Loucy (cell line): ENCODE results near the gene DNAL4.

Source experiments
- H2AFZ ChIP-seq: fragments of 200-600 bp; sonication (generic); 2 replicates; pipeline ENCODE4 v1.6.0; 2016; ENCODE audit warnings: antibody characterized with exemption, mild to moderate bottlenecking, low read length, moderate library complexity
- H3F3A ChIP-seq: fragments of 200-600 bp; 2 replicates; pipeline ENCODE4 v1.6.0; 2016; ENCODE audit warnings: antibody characterized with exemption, low read depth, mild to moderate bottlenecking
- H3K27me3 ChIP-seq: fragments of 200-600 bp; sonication (generic); 2 replicates; pipeline ENCODE4 v1.6.1; 2014; ENCODE audit warnings: low read length, mild to moderate bottlenecking; ENCODE audit not compliant: insufficient read depth, poor library complexity, severe bottlenecking
- H3K36me3 ChIP-seq: fragments of 200-600 bp; sonication (generic); 2 replicates; pipeline ENCODE4 v1.6.1; 2016; ENCODE audit warnings: low read length; ENCODE audit not compliant: insufficient read depth
- H3K4me1 ChIP-seq: fragments of 200-600 bp; sonication (generic); 2 replicates; pipeline ENCODE4 v1.5.1; 2014; ENCODE audit warnings: low read length, mild to moderate bottlenecking; ENCODE audit not compliant: insufficient read depth, poor library complexity, severe bottlenecking
- H3K4me2 ChIP-seq: fragments of 200-600 bp; sonication (generic); 2 replicates; pipeline ENCODE4 v1.6.0; 2014; ENCODE audit warnings: antibody characterized with exemption, low read length, low read depth, mild to moderate bottlenecking; ENCODE audit not compliant: poor library complexity, severe bottlenecking
- H3K4me3 ChIP-seq: fragments of 200-600 bp; sonication (generic); 2 replicates; pipeline ENCODE4 v1.5.1; 2014; ENCODE audit warnings: low read length, mild to moderate bottlenecking, mixed read lengths; ENCODE audit not compliant: poor library complexity, severe bottlenecking
- H3K79me2 ChIP-seq: fragments of 200-600 bp; sonication (generic); 2 replicates; pipeline ENCODE4 v1.6.1; 2014; ENCODE audit warnings: low read length; ENCODE audit not compliant: insufficient read depth
- H3K9ac ChIP-seq: fragments of 200-600 bp; sonication (generic); 2 replicates; pipeline ENCODE4 v1.6.0; 2014; ENCODE audit warnings: mild to moderate bottlenecking, low read depth, low read length, moderate library complexity; ENCODE audit not compliant: poor library complexity, severe bottlenecking
- H3K9me2 ChIP-seq: fragments of 200-600 bp; sonication (generic); replicated peaks from 2 replicates; pipeline ENCODE4 v1.6.1; 2016; ENCODE audit warnings: low read depth, low read length, mixed read lengths
- H3K9me3 ChIP-seq: fragments of 200-600 bp; sonication (generic); 2 replicates; pipeline ENCODE4 v1.6.1; 2014; ENCODE audit warnings: mild to moderate bottlenecking, antibody characterized with exemption, low read length, low read depth; ENCODE audit not compliant: insufficient read depth
- H4K20me1 ChIP-seq: fragments of 200-600 bp; sonication (generic); 2 replicates; pipeline ENCODE4 v1.6.0; 2014; ENCODE audit warnings: antibody characterized with exemption, low read length, mild to moderate bottlenecking; ENCODE audit not compliant: insufficient read depth, poor library complexity, severe bottlenecking
- CTCF ChIP-seq: fragments of 200-600 bp; sonication (generic); conservative IDR thresholded peaks from 2 replicates; pipeline ENCODE4 v1.5.1; 2014; ENCODE audit warnings: mild to moderate bottlenecking, antibody characterized with exemption, low read length
- EZH2phosphoT487 ChIP-seq: fragments of 200-600 bp; IDR thresholded peaks from 2 replicates; pipeline ENCODE4 v1.6.1; 2018; ENCODE audit warnings: antibody characterized with exemption, mild to moderate bottlenecking, moderate library complexity, borderline replicate concordance

Gene DNAL4

DNA sequence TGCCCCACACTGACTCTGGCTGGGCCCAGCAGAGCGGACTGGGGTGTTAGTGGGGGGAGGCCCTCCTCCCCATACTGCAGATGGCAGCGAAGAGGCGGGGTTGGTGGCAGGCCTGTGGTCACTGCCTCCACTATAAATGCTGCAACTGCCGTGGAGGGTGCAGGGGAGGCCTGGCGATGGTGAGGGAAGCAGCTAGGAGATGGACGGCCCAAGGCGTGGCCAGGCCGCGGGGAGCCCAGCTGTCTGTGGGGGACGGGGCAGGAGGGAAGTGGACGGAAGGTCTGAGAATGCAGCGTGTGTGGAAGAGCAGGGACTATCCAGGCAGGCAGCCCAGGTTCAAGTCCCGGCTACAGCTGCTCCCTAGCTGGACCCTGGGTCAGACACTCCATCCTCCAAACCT, 18.3 kb downstream of the DNAL4 start:
- TF ChIP-seq EZH2phosphoT487 (no peak), CTCF (no peak)
- Histone ChIP-seq H3K79me2 (no peaks in the 10 kb centered on the region), H3K9me2 (no peaks in the 10 kb centered on the region), H3K27me3 (no peaks in the 10 kb centered on the region), H4K20me1 (no peaks in the 10 kb centered on the region), H2AFZ (no peak overlapping the region), H3F3A (no peaks in the 10 kb centered on the region), H3K9me3 (no peaks in the 10 kb centered on the region), H3K36me3 (no peaks in the 10 kb centered on the region), H3K4me3 (no peak overlapping the region), H3K9ac (no peak overlapping the region), H3K4me2 (no peak overlapping the region), H3K4me1 (peaks cover 15% of the 10 kb centered on the region)

DNA sequence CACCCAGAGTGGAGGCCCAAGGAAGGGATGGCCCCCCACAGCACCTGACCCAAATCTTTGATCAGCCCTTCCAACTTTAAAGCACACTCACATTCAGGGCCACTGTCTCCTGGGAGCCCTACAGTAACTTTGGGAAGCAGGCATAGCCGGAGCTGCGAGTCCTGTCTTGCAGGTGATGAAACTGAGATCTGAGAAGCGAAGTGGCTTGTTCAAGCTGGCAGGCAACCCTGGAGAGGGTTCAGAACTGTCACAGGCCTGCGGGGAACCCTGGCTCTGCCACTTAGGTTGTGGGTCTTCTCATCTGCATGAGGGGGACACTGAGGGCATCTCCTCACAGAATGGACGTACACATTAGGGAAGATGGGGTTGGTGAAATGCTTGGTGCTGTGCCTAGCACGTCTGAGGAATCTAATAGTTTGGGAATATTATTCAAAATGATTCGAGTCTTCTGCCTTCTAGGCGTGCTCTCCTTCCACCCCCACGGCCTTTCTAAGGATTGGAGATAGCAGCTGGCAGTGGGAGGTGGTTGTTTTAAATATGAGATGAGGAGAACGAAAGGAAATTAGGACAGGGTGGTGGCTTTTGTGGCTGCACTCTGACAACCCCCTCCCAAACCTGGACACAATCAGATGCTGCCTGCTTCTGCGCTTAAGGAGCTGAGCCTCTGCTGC, 19.3 kb downstream of the DNAL4 start:
- H4K20me1 ChIP-seq: no peaks in the 10 kb centered on the region
- H3K9me3 ChIP-seq: no peaks in the 10 kb centered on the region
- no peak overlapping the region for H3K9ac ChIP-seq
- no peak overlapping the region for H3K4me2 ChIP-seq
- H3F3A ChIP-seq: no peaks in the 10 kb centered on the region
- H3K4me3 ChIP-seq: no peak overlapping the region
- no peak overlapping the region for H2AFZ ChIP-seq
- peaks cover 15% of the 10 kb centered on the region for H3K4me1 ChIP-seq
- no peaks in the 10 kb centered on the region for H3K79me2 ChIP-seq
- no peaks in the 10 kb centered on the region for H3K27me3 ChIP-seq
- H3K36me3 ChIP-seq: no peaks in the 10 kb centered on the region
- TF ChIP-seq EZH2phosphoT487 (no peak), CTCF (no peak)
- no peaks in the 10 kb centered on the region for H3K9me2 ChIP-seq

- Histone ChIP-seq H3K9ac (no peak overlapping the region), H3K36me3 (no peaks in the 10 kb centered on the region), H2AFZ (no peak overlapping the region), H3K27me3 (no peaks in the 10 kb centered on the region), H4K20me1 (no peaks in the 10 kb centered on the region), H3F3A (no peaks in the 10 kb centered on the region), H3K4me3 (no peak overlapping the region), H3K4me2 (no peak overlapping the region), H3K79me2 (no peaks in the 10 kb centered on the region), H3K4me1 (peaks cover 15% of the 10 kb centered on the region), H3K9me3 (no peaks in the 10 kb centered on the region), H3K9me2 (no peaks in the 10 kb centered on the region)
- TF ChIP-seq CTCF (no peak), EZH2phosphoT487 (no peak)
Observed at GRCh38 chr22:38773363-38773946, 20.5 kb downstream of the DNAL4 start.
